DOHH2 (cell line): ENCODE data around the gene FHOD3.

Experiments used
- H3F3A ChIP-seq: fragments of 200-600 bp; sonication (generic), shearing (Covaris generic); 2 replicates; pipeline ENCODE4 v1.6.0; 2016; ENCODE audit warnings: antibody characterized with exemption, mild to moderate bottlenecking; ENCODE audit not compliant: control insufficient read depth, insufficient read depth
- H3K27ac ChIP-seq: fragments of 200-600 bp; sonication (generic); 2 replicates; pipeline ENCODE4 v1.5.1; 2014; ENCODE audit warnings: low read depth, mild to moderate bottlenecking, low read length, moderate library complexity
- H3K27me3 ChIP-seq: fragments of 200-600 bp; sonication (generic); 2 replicates; pipeline ENCODE4 v1.6.1; 2014; ENCODE audit warnings: mild to moderate bottlenecking, low read length, mixed read lengths; ENCODE audit not compliant: control insufficient read depth
- H3K36me3 ChIP-seq: fragments of 200-600 bp; sonication (generic); 2 replicates; pipeline ENCODE4 v1.6.1; 2014; ENCODE audit warnings: mild to moderate bottlenecking, low read length, moderate library complexity, mixed read lengths; ENCODE audit not compliant: control insufficient read depth
- H3K4me1 ChIP-seq: fragments of 200-600 bp; sonication (generic); 2 replicates; pipeline ENCODE4 v1.6.1; 2014; ENCODE audit warnings: mild to moderate bottlenecking, low read length, mixed read lengths; ENCODE audit not compliant: control insufficient read depth
- H3K4me2 ChIP-seq: fragments of 200-600 bp; sonication (generic); 2 replicates; pipeline ENCODE4 v1.6.0; 2014; ENCODE audit warnings: mild to moderate bottlenecking, low read length, moderate library complexity
- H3K4me3 ChIP-seq: fragments of 200-600 bp; sonication (generic); 2 replicates; pipeline ENCODE4 v1.5.1; 2014; ENCODE audit warnings: mild to moderate bottlenecking, low read length, mixed read lengths
- H3K79me2 ChIP-seq: fragments of 200-600 bp; sonication (generic); 2 replicates; pipeline ENCODE4 v1.6.1; 2014; ENCODE audit warnings: mild to moderate bottlenecking, low read length, mixed read lengths; ENCODE audit not compliant: control insufficient read depth
- H3K9me2 ChIP-seq: fragments of 200-600 bp; sonication (generic); replicated peaks from 2 replicates; pipeline ENCODE4 v1.6.1; 2014; ENCODE audit warnings: mild to moderate bottlenecking, low read length, mixed read lengths; ENCODE audit not compliant: control insufficient read depth
- H3K9me3 ChIP-seq: fragments of 200-600 bp; sonication (generic); 2 replicates; pipeline ENCODE4 v1.6.1; 2014; ENCODE audit warnings: antibody characterized with exemption, low read length, mixed read lengths; ENCODE audit not compliant: control insufficient read depth, insufficient read depth
- H4K20me1 ChIP-seq: fragments of 200-600 bp; sonication (generic); 2 replicates; pipeline ENCODE4 v1.6.0; 2014; ENCODE audit warnings: low read depth, mild to moderate bottlenecking, antibody characterized with exemption, low read length, moderate library complexity; ENCODE audit not compliant: control insufficient read depth, insufficient read depth
- CTCF ChIP-seq: fragments of 200-600 bp; sonication (generic); IDR thresholded peaks from one replicate; pipeline ENCODE4 v1.5.1; 2014; ENCODE audit warnings: antibody characterized with exemption, mild to moderate bottlenecking, low read depth, low read length; ENCODE audit not compliant: poor library complexity, severe bottlenecking
- EZH2phosphoT487 ChIP-seq: fragments of 200-600 bp; sonication (generic); IDR thresholded peaks from 2 replicates; pipeline ENCODE4 v1.6.1; 2017; ENCODE audit warnings: borderline replicate concordance, mild to moderate bottlenecking, antibody characterized with exemption, low read length, moderate library complexity, mixed read lengths

The FHOD3 gene

GRCh38 chr18:36372903-36373311, 75.4 kb downstream of the FHOD3 start:
- H3K4me1 ChIP-seq, result no peaks in the 10 kb centered on the region
- H3K4me2 ChIP-seq, result no peak overlapping the region
- H3F3A ChIP-seq, result no peaks in the 10 kb centered on the region
- H3K9me2 ChIP-seq, result no peaks in the 10 kb centered on the region
- H3K36me3 ChIP-seq, result no peaks in the 10 kb centered on the region
- no peak overlapping the region for H3K4me3 ChIP-seq
- H4K20me1 ChIP-seq, result no peaks in the 10 kb centered on the region
- H3K9me3 ChIP-seq, result no peaks in the 10 kb centered on the region
- H3K27ac ChIP-seq, result no peak overlapping the region
- TF ChIP-seq CTCF, result no peak
- TF ChIP-seq EZH2phosphoT487, result no peak
- no peaks in the 10 kb centered on the region for H3K79me2 ChIP-seq
- peaks cover 21% of the 10 kb centered on the region for H3K27me3 ChIP-seq

- H3F3A ChIP-seq, result no peaks in the 10 kb centered on the region
- no peaks in the 10 kb centered on the region for H3K4me1 ChIP-seq
- H3K27ac ChIP-seq, result no peak overlapping the region
- no peak overlapping the region for H3K4me3 ChIP-seq
- H3K27me3 ChIP-seq, result peaks cover 21% of the 10 kb centered on the region
- no peaks in the 10 kb centered on the region for H3K36me3 ChIP-seq
- no peak for TF ChIP-seq EZH2phosphoT487
- no peak for TF ChIP-seq CTCF
- H4K20me1 ChIP-seq, result no peaks in the 10 kb centered on the region
- no peaks in the 10 kb centered on the region for H3K79me2 ChIP-seq
- no peaks in the 10 kb centered on the region for H3K9me3 ChIP-seq
- H3K9me2 ChIP-seq, result no peaks in the 10 kb centered on the region
- no peak overlapping the region for H3K4me2 ChIP-seq
Observed at GRCh38 chr18:36374262-36374661, 76.7 kb downstream of the FHOD3 start.

GRCh38 chr18:36375118-36375517, 77.6 kb downstream of the FHOD3 start:
- Histone ChIP-seq H3K79me2 (no peaks in the 10 kb centered on the region), H4K20me1 (no peaks in the 10 kb centered on the region), H3K4me3 (no peak overlapping the region), H3K9me2 (no peaks in the 10 kb centered on the region), H3K27ac (no peak overlapping the region), H3K27me3 (peaks cover 21% of the 10 kb centered on the region), H3K36me3 (no peaks in the 10 kb centered on the region), H3K9me3 (no peaks in the 10 kb centered on the region), H3K4me1 (no peaks in the 10 kb centered on the region), H3K4me2 (no peak overlapping the region), H3F3A (no peaks in the 10 kb centered on the region)
- TF ChIP-seq CTCF, result no peak
- no peak for TF ChIP-seq EZH2phosphoT487

- no peaks in the 10 kb centered on the region for H4K20me1 ChIP-seq
- TF ChIP-seq CTCF, result no peak
- TF ChIP-seq EZH2phosphoT487, result no peak
- no peaks in the 10 kb centered on the region for H3K36me3 ChIP-seq
- no peaks in the 10 kb centered on the region for H3K9me3 ChIP-seq
- H3K4me3 ChIP-seq, result no peak overlapping the region
- no peaks in the 10 kb centered on the region for H3F3A ChIP-seq
- H3K27me3 ChIP-seq, result peaks cover 15% of the 10 kb centered on the region
- no peak overlapping the region for H3K27ac ChIP-seq
- no peaks in the 10 kb centered on the region for H3K79me2 ChIP-seq
- no peak overlapping the region for H3K4me2 ChIP-seq
- no peaks in the 10 kb centered on the region for H3K4me1 ChIP-seq
- no peaks in the 10 kb centered on the region for H3K9me2 ChIP-seq
Observed at GRCh38 chr18:36376361-36376760, 78.8 kb downstream of the FHOD3 start.
